ENCODE data around the gene INIP.
"Not testable (repeated sequence)": the region's sequence is repeated elsewhere in the genome, so short reads cannot be mapped to it uniquely, and the experiment has no call there.

Gene INIP

DNA sequence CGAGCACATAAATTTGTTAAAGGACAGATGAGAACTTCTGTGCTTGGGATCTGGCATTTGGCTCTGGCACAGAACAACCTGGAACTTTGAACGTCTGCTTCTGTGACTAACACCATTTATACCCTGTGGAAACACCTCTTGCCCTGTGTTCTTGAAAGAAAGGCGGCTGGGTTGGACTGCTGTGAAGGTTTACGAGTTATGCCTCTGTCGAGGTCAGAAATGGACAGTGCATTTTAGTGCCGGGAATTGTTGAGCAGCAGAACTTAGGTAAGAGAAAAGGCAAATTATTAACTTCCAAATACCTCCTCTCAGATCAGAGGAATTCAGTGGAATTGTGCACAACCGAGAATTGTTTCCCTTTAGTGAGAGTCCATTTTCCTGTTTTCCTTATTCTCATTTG lies 14.1 kb upstream of the INIP start:
- no peak for DNase-seq

DNA sequence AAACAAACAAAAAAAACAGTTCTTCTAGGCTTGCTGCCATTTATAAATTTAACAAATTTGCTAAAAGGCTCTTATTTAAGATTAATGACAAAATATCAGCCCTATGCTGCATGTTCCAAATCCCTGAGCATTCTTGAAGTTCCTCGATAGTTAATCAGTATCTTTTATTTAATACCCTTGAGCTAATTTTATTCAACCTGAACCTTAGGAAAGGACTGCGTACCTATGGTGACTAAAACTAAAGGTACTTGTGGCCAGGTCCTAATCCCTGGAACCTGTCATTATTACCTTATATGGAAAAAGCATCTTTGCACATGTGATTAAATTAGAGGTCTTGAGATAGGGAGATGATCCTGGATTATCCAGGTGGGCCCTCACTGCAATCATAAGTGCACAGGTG lies 10.5 kb upstream of the INIP start:
- no peak for DNase-seq

DNA sequence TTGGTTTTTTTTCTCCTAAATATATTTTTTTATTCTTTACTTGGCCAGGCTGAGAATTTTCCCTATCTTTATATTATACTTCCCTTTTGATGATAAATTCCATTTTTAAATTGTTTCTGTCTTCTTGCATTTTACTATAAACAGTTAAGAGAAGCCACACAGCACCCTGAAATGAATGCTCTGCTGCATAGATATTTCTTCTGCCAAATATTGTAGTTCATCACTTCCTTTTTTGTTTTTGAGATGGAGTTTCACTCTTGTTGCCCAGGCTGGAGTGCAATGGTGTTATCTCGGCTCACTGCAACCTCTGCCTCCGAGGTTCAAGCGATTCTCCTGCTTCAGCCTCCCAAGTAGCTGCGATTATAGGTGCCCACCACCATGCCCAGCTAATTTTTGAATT lies 8.5 kb upstream of the INIP start:
- no peak for DNase-seq

DNA sequence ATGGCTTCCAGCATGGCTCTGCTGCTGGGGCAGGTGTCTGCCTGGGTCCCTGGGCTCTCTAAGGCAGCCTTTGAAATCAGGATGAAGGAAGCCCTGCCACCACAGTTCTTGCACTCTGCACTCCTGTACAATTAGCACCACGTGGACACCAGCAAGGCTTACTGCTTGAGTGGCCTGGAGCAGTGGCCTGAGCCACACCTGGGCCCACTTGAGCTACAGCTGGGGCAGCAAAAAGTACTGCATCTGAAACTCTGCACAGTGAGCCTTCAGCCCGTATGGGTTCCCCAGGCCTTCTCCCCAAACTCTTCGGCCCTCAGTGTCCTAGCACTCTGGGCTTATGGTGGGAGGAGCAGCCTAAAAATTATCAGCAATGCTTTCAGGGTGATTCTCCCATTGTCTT lies 8.0 kb upstream of the INIP start:
- no peak for DNase-seq

DNA sequence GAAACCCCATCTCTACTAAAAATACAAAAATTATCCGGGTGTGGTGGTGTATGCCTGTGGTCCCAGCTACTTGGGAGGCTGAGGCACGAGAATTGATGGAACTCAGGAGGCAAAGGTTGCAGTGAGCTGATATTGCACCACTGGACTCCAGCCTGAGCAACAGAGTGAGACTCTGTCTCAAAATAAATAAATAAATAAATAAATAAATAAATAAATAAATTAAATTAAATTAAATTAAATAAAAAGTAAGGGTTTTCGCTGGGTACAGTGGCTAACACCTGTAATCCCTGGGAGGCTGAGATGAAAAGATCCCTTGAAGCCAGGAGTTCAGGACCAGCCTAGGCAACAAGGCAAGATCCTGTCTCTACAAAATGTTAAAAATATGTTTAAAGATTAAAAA lies 4.8 kb upstream of the INIP start:
- DNase-seq, result not testable (repeated sequence)

DNA sequence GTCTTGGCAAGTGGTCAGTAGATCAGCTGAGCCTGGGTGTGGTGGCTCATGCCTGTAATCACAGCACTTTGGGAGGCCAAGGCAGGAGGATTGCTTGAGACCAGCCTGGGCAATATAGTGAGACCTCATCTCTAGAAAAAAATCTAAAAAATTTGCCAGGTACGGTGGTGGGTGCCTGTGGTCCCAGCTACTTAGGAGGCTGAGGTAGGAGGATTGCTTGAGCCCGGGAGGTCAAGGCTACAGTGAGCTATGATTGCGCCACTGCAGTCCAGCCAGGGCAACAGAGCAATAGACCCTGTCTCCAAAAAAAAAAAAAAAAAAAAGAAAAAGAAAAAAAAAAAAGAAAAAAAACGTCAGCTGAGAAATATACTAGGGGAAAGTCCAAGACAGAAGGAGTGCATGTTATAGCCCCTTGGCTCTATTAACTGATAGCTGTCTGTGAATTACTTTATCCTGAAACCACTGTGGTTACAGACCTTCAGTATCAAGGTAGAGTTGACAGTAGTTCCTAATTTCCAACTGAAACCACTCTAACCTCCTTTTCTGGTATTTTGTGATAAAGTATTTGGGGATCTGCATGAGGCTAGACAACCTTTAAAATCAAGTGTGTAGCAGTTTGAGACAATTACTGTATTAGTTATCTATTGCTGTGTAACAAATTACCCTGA lies 2.3 kb upstream of the INIP start:
- DNase-seq, result no peak

DNA sequence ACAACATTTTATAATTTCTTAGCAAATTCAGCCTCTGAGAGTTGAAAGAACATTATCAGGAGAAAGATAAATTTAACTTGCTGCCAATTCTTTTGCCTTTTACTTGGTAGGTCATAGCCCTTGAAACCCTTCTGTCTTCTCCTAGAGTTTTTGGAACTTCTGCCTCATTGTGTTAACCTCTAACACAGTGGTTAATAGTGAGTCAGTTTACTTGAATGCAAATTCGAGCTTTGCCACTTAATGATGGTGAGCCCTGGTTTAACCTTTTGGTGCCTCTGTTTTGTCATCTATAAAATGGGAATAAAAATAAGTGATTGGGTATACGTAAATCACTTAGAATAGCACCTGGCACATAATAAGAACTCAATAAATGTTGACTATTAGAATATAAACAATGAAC lies 1.8 kb upstream of the INIP start:
- no peak for DNase-seq

DNA sequence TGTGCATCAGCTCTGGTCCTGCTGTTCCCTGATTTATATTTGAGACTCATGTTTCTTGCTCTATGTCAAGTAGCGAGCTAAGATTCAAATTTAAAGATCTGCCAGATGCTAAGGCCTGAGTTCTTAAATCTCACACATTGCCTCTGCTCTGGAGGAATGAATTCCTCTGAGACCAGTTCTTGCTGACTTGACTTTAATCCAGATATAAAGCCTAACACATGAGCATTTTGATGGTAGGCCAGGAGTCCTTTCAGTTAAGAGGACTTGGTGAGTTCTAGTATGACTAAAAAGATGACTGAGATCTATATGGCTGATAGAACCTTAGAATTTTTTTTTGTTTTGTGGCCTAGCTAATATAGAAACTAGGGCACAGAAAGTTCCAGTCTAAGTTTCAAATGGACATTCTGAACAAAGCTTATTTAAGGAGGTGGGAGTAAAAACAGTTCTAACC lies 1.3 kb upstream of the INIP start:
- DNase-seq, result no peak

DNA sequence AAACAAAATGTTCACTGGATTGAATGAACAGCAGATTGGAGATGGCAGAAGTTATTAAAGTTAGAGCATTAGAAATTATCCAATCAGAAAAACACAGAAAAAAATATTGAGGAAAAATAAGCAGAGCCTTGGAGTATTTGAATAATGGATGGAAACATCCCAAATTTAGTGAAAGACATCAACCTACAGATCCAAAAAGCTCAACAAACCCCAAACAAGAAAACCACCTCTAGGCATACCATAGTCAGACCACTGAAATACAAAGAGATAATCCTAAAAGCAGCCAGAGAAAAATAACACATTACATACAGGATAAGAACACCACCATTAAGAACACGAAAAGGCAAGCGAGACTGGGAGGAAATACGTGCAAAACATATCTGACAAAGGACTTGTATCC lies 5.2 kb downstream of the INIP start:
- DNase-seq, result no peak

DNA sequence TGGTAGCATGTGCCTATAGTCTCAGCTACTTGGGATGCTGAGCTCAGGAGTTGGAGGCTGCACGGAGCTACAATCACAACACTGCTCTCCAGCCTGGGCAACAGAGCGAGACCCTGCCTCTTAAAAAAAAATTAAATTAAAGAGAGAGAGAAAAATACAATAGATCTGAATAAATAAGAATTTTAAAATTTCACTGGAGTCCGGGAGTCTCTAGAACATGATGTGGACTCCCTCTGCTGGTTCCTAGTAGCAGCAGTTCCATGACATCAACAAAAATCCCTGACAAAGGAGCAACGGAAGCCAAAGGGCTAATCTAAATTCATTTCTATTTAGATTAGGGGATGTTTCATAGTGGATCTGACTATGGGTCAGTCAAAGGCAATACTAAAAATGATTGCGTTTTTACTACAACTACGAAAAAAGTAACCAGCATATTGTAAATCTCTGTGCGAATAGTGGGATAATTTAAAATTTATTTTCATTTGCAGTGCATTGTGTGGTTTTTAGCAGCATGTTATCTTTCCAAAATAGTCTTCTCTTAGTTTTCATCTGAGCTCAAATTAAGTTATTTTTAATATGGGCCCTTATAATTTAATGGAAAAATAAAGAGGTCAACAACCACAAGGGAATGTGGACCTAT lies 6.7 kb downstream of the INIP start:
- no peak for DNase-seq

DNA sequence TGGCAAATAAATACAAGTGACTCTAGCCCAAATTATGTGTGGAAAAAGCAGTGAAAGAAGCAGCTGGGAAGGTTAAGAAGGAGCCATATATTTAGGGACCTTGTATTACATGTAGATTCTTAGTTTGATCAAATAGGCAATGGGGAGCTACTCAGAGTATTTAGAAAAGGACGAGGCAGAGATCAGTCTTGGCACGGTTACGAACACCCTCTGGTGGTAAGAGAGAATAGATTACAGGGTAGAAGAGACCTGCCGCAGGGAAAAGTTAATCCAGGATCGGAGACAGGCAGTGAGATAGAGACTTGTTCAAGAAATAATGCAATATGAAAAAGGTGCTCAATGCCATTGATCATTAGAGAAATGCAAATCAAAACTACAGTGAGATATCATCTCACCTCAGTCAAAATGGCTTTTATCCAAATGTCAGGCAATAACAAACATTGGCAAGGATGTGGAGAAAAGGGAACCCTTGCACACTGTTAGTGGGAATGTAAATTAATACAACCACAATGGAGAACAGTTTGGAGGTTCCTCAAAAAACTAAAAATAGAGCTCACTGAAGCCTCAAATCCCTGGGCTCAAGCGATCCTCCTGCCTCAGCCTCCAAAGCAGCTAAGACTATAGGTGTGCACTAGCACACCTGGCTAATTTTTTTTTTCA lies 12.0 kb downstream of the INIP start:
- DNase-seq, result no peak

DNA sequence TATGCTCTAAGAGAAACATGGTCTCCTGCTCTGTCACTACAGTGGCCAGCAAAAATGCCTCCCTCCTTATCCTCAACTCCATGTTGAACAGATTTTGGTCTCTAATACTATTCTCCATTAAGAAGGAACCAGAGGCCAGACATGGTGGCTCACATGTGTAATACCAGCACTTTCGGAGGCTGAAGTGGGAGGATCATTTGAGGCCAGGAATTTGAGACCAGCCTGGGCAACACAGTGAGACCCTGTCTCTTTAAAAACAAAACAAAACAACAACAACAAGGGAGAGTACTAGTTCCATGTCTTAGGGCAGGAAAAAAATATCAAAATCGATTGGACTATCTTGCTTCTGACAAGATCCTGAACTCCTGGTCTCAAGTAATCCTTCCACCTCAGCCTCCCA lies 14.6 kb downstream of the INIP start:
- DNase-seq, result no peak

DNA sequence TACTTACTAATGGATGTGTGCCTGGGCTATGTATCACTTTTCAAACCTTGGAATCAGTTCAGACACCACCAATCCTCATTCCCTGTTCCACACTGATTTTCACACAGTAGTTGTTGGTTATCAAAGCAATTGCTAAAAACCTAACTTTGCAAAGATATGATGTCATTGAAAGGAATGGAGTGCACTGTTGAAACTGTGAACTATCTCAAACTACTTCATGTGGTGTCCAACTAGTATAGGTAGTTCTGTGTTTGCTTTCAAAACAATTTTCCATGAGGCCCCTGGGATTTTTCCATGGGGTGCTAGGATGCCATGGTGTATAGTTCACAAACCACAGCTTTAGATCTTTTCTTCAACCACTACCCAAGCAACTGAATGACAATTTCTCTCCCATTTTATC lies 17.8 kb downstream of the INIP start:
- DNase-seq, result no peak

DNA sequence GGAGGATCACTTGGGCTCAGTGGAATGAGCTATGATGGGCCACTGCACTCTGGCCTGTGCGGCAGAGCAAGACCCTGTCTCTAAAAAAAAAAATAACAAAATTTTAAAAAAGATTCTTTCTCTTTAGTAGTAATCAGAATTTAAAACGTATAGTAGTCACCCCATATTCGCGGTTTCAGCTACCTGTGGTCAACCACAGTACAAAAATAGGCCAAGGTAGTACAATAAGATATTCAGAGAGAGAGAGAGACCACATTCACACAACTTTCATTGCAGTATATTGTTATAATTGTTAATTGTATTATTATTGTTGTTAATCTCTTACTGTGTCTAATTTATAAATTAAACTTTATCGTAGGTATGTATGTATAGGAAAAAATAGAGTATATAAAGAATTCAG lies 18.7 kb downstream of the INIP start:
- DNase-seq, result no peak

DNA sequence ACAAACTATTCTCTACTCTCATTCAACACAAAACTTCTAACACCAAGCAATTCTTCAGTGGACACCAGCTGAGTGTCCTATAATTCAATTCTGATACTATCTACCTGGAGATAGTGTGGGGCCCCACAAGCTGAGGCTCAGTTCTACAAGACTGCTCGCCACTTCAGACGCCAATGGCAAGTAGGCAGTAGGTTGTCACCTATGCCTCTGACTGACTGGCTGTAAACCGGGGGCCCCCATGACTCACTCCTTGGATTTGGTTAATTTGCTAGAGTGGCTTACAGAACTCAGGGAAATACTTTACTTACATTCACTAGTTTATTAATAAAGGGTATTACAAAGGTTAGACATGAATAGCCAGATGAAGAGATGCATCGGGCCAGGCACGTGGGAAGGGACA lies 21.5 kb downstream of the INIP start:
- DNase-seq, result no peak

DNA sequence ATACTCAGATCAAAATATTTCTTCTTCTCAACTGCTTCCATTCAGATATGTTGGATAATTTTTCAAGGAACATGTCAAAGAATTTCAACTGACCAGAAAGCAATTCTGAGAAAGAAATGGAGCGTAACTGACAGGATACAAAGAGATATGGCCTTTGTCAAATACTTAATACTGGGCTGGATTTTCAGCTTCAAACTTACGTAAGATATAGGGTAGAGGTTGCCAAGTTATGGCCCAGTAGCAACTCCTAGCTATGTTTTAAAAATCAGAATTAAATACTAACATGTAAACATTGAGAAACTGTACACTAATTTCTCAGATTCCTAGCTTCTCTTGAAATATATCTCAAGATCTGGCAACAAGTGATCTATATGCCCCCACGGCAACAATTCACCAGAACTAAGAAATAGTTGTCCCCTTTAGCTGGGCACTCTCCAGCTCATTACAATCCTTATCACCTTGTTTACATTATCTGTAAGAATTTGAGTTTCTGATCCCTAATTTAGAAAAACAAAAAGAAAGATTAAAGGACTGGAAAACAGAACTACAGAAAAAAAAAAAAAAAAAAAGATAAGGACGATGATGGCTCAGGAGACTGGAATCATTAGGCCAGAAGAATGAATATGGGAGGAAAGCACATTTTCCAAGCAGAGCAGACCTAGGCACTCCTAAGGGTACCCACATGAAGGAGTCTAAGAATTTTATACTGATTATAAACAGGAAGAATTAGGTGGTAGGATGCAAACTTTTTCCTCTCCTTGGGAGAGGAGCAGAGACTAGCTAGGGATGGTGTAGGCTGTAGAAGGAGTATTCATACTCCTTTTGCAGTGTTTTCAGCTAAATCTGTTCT lies 23.0 kb downstream of the INIP start:
- DNase-seq, result no peak

DNA sequence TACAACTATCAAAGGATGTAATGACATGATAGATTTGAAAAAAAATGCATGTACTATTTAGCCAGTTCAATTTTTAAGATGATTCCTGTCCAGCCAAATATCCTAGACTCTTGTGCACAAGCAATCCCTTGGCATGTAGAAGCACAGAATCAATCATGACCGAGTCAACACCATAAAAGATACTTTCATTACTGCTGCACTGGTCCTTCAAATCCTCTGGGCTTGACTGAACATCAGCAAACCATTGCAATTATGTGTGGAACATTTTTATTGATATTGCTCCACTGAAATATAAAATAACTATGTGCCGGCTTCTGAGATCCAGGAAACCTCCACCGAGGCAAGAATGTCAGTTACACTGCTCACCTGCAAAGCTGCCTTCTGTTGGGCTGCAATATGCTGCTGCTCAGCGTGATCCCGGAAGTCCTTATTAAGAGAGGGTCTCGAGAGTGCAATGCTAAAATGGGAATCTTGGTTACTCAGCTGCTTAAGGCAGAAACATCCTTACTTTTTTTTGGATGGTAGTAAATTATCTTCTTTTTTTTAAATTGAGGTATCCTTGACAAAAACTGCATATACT lies 28.7 kb downstream of the INIP start:
- DNase-seq, result no peak

DNA sequence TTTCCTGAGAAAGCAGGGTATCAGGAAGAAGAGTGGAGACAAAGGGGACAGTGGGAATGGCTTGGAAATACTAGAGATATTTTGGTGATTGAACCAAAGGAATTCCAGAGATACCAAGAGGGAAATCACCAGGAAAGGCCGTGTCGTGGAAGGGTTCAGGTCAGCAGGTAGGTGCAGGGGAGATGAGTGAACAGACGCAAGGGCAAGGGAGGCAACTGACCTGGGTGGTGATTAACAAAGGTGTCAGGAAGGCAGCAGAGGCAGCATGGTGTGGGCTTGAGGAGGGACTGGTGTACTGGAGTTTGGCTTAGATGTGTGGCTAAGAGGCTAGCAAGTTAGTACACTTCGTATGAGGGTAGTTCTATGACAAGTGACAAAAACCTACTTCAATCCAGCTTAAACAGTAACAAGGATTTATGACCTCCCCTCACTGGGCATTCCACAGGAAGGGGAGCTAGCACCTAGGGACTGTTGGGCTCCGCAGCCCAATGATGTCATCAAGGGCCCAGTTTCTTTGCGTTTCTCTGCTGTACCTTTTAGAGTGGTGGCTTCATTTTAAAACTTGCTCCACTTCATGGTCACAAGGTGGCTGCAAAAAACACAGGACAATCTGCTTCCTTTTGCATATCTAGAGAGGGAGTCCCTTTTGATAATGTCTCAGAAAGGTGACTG lies 37.0 kb downstream of the INIP start:
- DNase-seq, result no peak

DNA sequence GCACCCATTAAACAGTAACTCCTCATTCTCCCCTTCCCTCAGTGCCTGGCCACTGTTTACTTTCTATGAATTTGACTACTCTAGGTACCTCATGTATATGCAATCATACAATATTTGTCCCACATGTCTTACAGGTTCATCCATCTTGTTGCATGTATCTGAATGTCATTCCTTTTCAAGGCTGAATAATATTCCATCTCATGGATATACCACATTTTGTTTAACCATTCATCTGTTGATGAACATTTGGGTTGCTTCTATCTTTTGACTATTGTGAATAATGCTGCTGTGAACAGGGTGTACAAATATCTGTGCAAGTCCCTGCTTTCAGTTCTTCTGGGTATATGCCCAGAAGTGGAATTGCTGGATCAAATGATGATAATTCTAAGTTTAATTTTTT lies 40.9 kb downstream of the INIP start:
- no peak for DNase-seq

DNA sequence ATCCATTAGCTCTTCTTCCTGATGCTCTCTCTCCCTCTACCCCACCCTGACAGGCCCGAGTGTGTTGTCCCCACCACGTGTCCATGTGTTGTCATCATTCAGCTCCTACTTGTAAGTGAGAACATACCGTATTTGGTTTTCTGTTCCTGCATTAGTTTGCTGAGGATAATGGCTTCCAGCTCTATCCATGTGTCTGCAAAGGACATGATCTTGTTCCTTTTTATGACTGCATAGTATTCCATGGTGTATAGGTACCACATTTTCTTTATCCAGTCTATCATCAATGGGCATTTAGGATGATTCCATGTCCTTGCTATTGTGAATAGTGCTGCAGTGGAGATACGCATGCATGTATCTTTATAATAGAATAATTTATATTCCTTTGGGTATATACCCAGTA lies 44.7 kb downstream of the INIP start:
- DNase-seq, result not testable (repeated sequence)

DNA sequence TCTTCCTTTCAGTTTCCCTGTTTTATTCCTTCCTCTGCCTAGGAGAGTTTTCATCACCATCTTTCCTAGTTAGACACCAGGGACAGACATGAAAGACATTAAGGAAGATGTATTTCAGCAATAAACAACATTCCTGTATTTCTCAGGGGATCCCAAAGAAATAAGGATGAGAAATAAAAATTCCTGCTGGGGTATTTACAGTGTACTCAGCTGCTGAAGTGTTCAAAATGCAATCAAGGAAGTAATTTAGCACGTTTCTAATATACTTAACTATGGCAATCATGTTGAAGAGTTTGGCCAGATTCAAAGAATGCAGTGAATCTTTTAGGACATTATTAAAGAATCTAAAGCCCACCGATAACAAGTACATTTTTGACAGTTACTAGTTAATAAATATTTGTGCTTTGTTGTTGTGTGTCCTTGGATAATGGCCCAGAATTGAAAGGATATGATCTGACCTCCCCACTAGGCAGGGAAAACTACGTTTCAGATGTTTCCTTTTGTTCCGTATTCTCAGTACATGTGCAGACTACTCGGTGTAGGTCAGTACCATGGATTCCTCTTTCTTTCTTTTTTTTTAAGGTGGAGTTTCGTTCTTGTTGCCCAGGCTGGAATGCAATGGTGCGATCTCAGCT lies 46.8 kb downstream of the INIP start:
- no peak for DNase-seq

DNA sequence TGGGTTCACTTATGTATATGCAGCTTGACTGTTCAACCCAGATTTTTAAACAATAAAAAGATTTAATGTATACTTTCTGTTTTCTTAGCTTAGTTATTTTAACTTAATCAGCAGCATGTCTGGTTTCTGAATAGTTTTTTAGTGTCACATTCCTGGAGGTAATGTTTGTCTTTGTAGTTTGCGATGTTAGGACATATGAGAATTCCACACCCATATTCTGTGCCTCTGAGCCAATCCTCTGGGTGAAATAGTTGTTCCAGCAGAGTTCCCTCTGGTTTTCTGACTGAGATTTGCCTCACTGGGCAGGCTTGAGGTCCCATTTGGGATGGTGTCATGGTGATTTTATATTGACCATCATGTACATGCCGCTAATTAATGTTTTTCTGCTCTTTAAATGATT lies 48.6 kb downstream of the INIP start:
- no peak for DNase-seq
